IMR-90 (cell line): ENCODE data around the gene GMNN. TPM values are rescaled to one million over a fixed set of nuclear protein-coding genes. Genes with fewer than 3 reads are reported as not detected.
A peak's percentile ranks its signal among the peaks of the same experiment; 100 is the strongest.

ENCODE experiments used
- ATAC-seq: fragments of 200-7000 bp; cut with Tn5 transposase; 2 replicates; pipeline ENCODE4 v1.9.1; 2020; ENCODE audit warnings: low read depth, mild to moderate bottlenecking, moderate library complexity
- BruUV-seq: library from RNA; stranded (reverse); fragments of 400-500 nt; replicated peaks from 2 replicates; lab custom pipeline; 2021; lab: Mats Ljungman, UMichigan
- CTCF ChIA-PET: fragments of 300-600 bp; formaldehyde crosslinking; extraction: SDS; loops from one replicate; lab custom pipeline; 2021; ENCODE audit warnings: antibody characterized with exemption; lab: Yijun Ruan, JAX
- POLR2A ChIA-PET: fragments of 300-600 bp; sonication (Branson Sonifier 250); formaldehyde crosslinking; loops from one replicate; lab custom pipeline; 2022; ENCODE audit warnings: antibody characterized with exemption; ENCODE audit not compliant: unreplicated experiment; lab: Charles Lee
- DNase-seq: peaks from one replicate; pipeline ENCODE4 v3.0.0; 2013
- H2AFZ ChIP-seq: replicated peaks from 2 replicates; pipeline ENCODE3; 2013; ENCODE audit warnings: low read length, mild to moderate bottlenecking; ENCODE audit not compliant: poor library complexity
- H2AK5ac ChIP-seq: 2 replicates; pipeline ENCODE4 v1.6.1; 2013; ENCODE audit warnings: low read depth, low read length, inconsistent platforms
- H2AK9ac ChIP-seq: replicated peaks from 2 replicates; pipeline ENCODE3; 2013; ENCODE audit warnings: mild to moderate bottlenecking, low read depth, low read length, moderate library complexity; ENCODE audit not compliant: poor library complexity
- H2BK120ac ChIP-seq: 2 replicates; pipeline ENCODE4 v1.6.1; 2013; ENCODE audit warnings: low read depth, low read length, inconsistent platforms
- H2BK15ac ChIP-seq: 3 replicates; pipeline ENCODE4 v1.6.1; 2013; ENCODE audit warnings: low read depth, low read length, inconsistent platforms
- H2BK20ac ChIP-seq: 2 replicates; pipeline ENCODE4 v1.6.1; 2013; ENCODE audit warnings: low read depth, mild to moderate bottlenecking, inconsistent platforms, low read length, moderate library complexity
- H2BK5ac ChIP-seq: 2 replicates; pipeline ENCODE4 v1.6.1; 2013; ENCODE audit warnings: mild to moderate bottlenecking, low read depth, low read length, inconsistent platforms; ENCODE audit not compliant: poor library complexity, severe bottlenecking
- H3K14ac ChIP-seq: replicated peaks from 2 replicates; pipeline ENCODE4 v1.6.1; 2013; ENCODE audit warnings: low read depth, low read length, inconsistent platforms
- H3K18ac ChIP-seq: 2 replicates; pipeline ENCODE4 v1.6.1; 2013; ENCODE audit warnings: low read depth, low read length, control low read depth
- H3K23ac ChIP-seq: 2 replicates; pipeline ENCODE4 v1.6.1; 2013; ENCODE audit warnings: low read depth, low read length, inconsistent platforms
- H3K27ac ChIP-seq: 2 replicates; pipeline ENCODE4 v1.5.1; 2013; ENCODE audit warnings: mild to moderate bottlenecking, control low read depth, low read length; ENCODE audit not compliant: insufficient read depth
- H3K27me3 ChIP-seq: 2 replicates; pipeline ENCODE4 v1.6.1; 2013; ENCODE audit warnings: low read length; ENCODE audit not compliant: control insufficient read depth, insufficient read depth
- H3K36me3 ChIP-seq: 2 replicates; pipeline ENCODE4 v1.6.1; 2013; ENCODE audit warnings: low read length, mixed read lengths; ENCODE audit not compliant: control insufficient read depth, insufficient read depth
- H3K4ac ChIP-seq: 2 replicates; pipeline ENCODE4 v1.6.1; 2013; ENCODE audit warnings: low read depth, low read length, inconsistent platforms
- H3K4me1 ChIP-seq: 2 replicates; pipeline ENCODE4 v1.6.1; 2013; ENCODE audit warnings: low read length, mixed read lengths; ENCODE audit not compliant: control insufficient read depth, insufficient read depth
- H3K4me2 ChIP-seq: 2 replicates; pipeline ENCODE4 v1.6.1; 2013; ENCODE audit warnings: low read depth, mild to moderate bottlenecking, control low read depth, low read length, moderate library complexity
- H3K4me3 ChIP-seq: 2 replicates; pipeline ENCODE4 v1.5.1; 2013; ENCODE audit warnings: low read depth, mild to moderate bottlenecking, control low read depth, low read length, moderate library complexity; ENCODE audit not compliant: insufficient read depth
- H3K56ac ChIP-seq: 2 replicates; pipeline ENCODE4 v1.6.1; 2013; ENCODE audit warnings: low read length, inconsistent platforms; ENCODE audit not compliant: insufficient read depth; ENCODE audit errors: extremely low read depth
- H3K79me1 ChIP-seq, 2 experiments: 2 replicates each; pipeline ENCODE4 v1.6.1; 2013; ENCODE audit warnings: low read length in 2 of 2, inconsistent platforms in 1 of 2, low read depth in 1 of 2
- H3K9ac ChIP-seq: 2 replicates; pipeline ENCODE4 v1.6.1; 2013; ENCODE audit warnings: low read depth, low read length, control low read depth
- H3K9me1 ChIP-seq: 2 replicates; pipeline ENCODE4 v1.6.1; 2013; ENCODE audit warnings: low read length, inconsistent platforms; ENCODE audit not compliant: insufficient read depth
- H3K9me3 ChIP-seq: 2 replicates; pipeline ENCODE4 v1.6.1; 2013; ENCODE audit warnings: low read length; ENCODE audit not compliant: control insufficient read depth, insufficient read depth
- H4K20me1 ChIP-seq: 2 replicates; pipeline ENCODE4 v1.6.1; 2013; ENCODE audit warnings: low read length, inconsistent platforms; ENCODE audit not compliant: insufficient read depth
- H4K5ac ChIP-seq: 2 replicates; pipeline ENCODE4 v1.6.1; 2013; ENCODE audit warnings: mild to moderate bottlenecking, low read depth, low read length, control low read depth
- H4K8ac ChIP-seq, 2 experiments: 2 replicates each; pipeline ENCODE4 v1.6.1; 2013; ENCODE audit warnings: low read depth in 2 of 2, low read length in 2 of 2, control low read depth in 1 of 2, inconsistent platforms in 1 of 2
- H4K91ac ChIP-seq: 2 replicates; pipeline ENCODE4 v1.6.1; 2013; ENCODE audit warnings: low read depth, low read length, inconsistent platforms; ENCODE audit not compliant: insufficient read depth
- BHLHE40 ChIP-seq: fragments of 150-350 bp; IDR thresholded peaks from 2 replicates; pipeline ENCODE4 v1.6.1; 2016; ENCODE audit warnings: mild to moderate bottlenecking, low read depth, low read length
- CEBPB ChIP-seq: IDR thresholded peaks from 2 replicates; pipeline ENCODE4 v1.6.1; 2012; ENCODE audit warnings: low read depth, low read length, improper control_type of control experiment
- ELK1 ChIP-seq: fragments of 150-350 bp; IDR thresholded peaks from 2 replicates; pipeline ENCODE4 v1.6.1; 2016; ENCODE audit warnings: low read depth, mild to moderate bottlenecking, low read length, moderate library complexity, borderline replicate concordance
- MXI1 ChIP-seq: IDR thresholded peaks from 2 replicates; pipeline ENCODE4 v1.6.1; 2012; ENCODE audit warnings: low read depth, mild to moderate bottlenecking, low read length, moderate library complexity, borderline replicate concordance
- POLR2A ChIP-seq: IDR thresholded peaks from 2 replicates; pipeline ENCODE4 v1.6.1; 2012; ENCODE audit warnings: mild to moderate bottlenecking, low read depth, low read length
- WGBS, 2 experiments: methylation state at CpG; one replicate each; pipeline versions ENCODE4 v1.1.5 to v1.1.7; 2013; ENCODE audit warnings: missing lambda C conversion rate in 2 of 2; ENCODE audit not compliant: insufficient read length in 1 of 2; ENCODE audit errors: extremely low coverage in 2 of 2; 5-methylcytosine and 5-hydroxymethylcytosine counted together
- dilution Hi-C: fragments of 300-500 bp; cut with HindIII; formaldehyde crosslinking; loops from one replicate; pipeline ENCODE4 v1.14.3; 2018; ENCODE audit warnings: low sequenced_read_pairs; ENCODE audit not compliant: unreplicated experiment
- in situ Hi-C: fragments of 300-500 bp; cut with MboI; formaldehyde crosslinking; loops from 3 replicates; pipeline ENCODE4 v1.14.3; 2019; ENCODE audit warnings: low sequenced_read_pairs, inconsistent platforms, mixed read lengths
- intact Hi-C: fragments of 100-400 bp; cut with micrococcal nuclease; formaldehyde crosslinking; loops from 2 replicates; pipeline ENCODE4 v1.10.0; 2022
- polyA plus RNA-seq, 3 experiments: library from polyadenylated mRNA; depleted of rRNA; stranded (reverse); fragments of >200 nt; gene quantifications; 2 replicates each; pipeline ENCODE4 v1.2.3, GENCODE V29; 2012; ENCODE audit warnings: low replicate concordance in 1 of 3
- total RNA-seq: library from RNA; depleted of rRNA; stranded (reverse); fragments of >200 nt; gene quantifications from 2 replicates; pipeline ENCODE4 v1.2.3, GENCODE V29; 2012
- TF ChIP-seq, protein P1 (sequence below): conservative IDR thresholded peaks from 2 replicates; pipeline ENCODE4 v1.5.1; 2012; ENCODE audit warnings: mild to moderate bottlenecking, low read depth, low read length, improper control_type of control experiment

GMNN gene
- total and polyA plus RNA-seq, 2 of the 4 experiments (the other 2 are of a cell fraction) = 19.7 to 22.2 TPM

DNA sequence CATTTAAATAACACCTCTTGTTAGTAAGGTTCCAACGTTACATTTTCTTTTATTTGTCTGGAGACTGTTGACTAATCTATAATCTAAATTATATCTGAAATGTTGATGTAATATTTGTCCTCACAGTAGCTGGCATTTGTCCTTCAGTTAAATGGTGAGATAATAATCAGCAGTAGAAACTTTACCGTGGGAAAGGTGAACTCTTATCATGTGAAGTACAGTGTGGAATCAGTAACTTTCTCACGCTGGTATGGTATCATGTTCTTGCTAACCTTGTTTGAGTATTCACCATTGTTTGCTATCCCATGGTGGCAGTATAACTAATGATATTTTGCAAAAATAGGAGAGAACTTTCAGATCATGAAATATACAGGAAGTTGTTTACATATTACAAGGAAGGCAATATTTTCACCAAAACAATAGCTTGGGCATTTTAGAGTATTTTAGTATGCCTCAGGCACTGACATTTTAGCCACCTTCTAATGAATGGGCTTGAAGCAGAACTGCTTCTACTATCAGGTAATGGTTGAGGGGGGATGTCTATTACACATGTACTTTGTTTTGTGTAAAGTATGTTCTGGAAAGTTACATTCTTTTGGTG, 4.8 kb downstream of the GMNN start:
- Histone ChIP-seq H2BK20ac (peak overlapping the region; percentile 23; the same call in 1 of the 2 replicates), H2AK9ac (no peak overlapping the region), H3K9me3 (no peaks in the 10 kb centered on the region), H2BK15ac (peak overlapping the region; percentile 65; the same call in 1 of the 3 replicates), H4K5ac (no peak overlapping the region), H4K8ac (peak overlapping the region in 1 of 2 experiments; percentile 39; a peak in 1 of 4 replicates), H3K27me3 (no peaks in the 10 kb centered on the region), H3K23ac (no peak overlapping the region), H3K14ac (no peak overlapping the region), H2AK5ac (no peak overlapping the region; the same call in 1 of the 2 replicates), H3K9ac (no peak overlapping the region), H3K36me3 (peaks cover 3% of the 10 kb centered on the region; the same call in 1 of the 2 replicates), H3K9me1 (no peaks in the 10 kb centered on the region), H2BK120ac (no peak overlapping the region), H2AFZ (no peak overlapping the region), H3K4me1 (peaks cover 6% of the 10 kb centered on the region), H3K4me2 (peak overlapping the region; percentile 47; the same call in 1 of the 2 replicates), H4K91ac (no peak overlapping the region), H3K79me1 (peaks cover 9 to 23% of the 10 kb centered on the region in 2 experiments; a peak in 1 of 4 replicates), H2BK5ac (peak overlapping the region; percentile 78), H3K56ac (no peak overlapping the region), H4K20me1 (peaks cover 11% of the 10 kb centered on the region), H3K27ac (no peak overlapping the region), H3K4ac (no peak overlapping the region; the same call in 1 of the 2 replicates), H3K18ac (0 out of 2 replicates have a peak overlapping the region, but pooled peaks have one; percentile 42), H3K4me3 (no peak overlapping the region)
- peak; percentile 30 for DNase-seq
- intact Hi-C loops = loop anchor here (5.0 kb wide), 2 partner anchors 73 to 233 kb away; no protein-coding TSS in a partner anchor
- WGBS, 2 experiments = no CpG with 5 or more reads among the region's 3 CpGs
- TF ChIP-seq, protein P1, sequence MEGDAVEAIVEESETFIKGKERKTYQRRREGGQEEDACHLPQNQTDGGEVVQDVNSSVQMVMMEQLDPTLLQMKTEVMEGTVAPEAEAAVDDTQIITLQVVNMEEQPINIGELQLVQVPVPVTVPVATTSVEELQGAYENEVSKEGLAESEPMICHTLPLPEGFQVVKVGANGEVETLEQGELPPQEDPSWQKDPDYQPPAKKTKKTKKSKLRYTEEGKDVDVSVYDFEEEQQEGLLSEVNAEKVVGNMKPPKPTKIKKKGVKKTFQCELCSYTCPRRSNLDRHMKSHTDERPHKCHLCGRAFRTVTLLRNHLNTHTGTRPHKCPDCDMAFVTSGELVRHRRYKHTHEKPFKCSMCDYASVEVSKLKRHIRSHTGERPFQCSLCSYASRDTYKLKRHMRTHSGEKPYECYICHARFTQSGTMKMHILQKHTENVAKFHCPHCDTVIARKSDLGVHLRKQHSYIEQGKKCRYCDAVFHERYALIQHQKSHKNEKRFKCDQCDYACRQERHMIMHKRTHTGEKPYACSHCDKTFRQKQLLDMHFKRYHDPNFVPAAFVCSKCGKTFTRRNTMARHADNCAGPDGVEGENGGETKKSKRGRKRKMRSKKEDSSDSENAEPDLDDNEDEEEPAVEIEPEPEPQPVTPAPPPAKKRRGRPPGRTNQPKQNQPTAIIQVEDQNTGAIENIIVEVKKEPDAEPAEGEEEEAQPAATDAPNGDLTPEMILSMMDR = no peak
- TF ChIP-seq BHLHE40 (no peak), ELK1 (no peak), POLR2A (no peak), MXI1 (no peak), CEBPB (no peak)
- POLR2A ChIA-PET = no interaction called here
- dilution Hi-C loops = no loop called here
- BruUV-seq = no TSS peak
- CTCF ChIA-PET = no interaction called here
- in situ Hi-C loops = no loop called here
- ATAC-seq = no peak
